Inferior parietal cortex (tissue), 1 donor: ENCODE measurements around the gene SF3A2.

ENCODE experiments used
- DNase-seq: peaks from one replicate; pipeline ENCODE4 v3.0.0-alpha.2; 2016; ENCODE audit errors: extremely low spot score

SF3A2 gene

DNA sequence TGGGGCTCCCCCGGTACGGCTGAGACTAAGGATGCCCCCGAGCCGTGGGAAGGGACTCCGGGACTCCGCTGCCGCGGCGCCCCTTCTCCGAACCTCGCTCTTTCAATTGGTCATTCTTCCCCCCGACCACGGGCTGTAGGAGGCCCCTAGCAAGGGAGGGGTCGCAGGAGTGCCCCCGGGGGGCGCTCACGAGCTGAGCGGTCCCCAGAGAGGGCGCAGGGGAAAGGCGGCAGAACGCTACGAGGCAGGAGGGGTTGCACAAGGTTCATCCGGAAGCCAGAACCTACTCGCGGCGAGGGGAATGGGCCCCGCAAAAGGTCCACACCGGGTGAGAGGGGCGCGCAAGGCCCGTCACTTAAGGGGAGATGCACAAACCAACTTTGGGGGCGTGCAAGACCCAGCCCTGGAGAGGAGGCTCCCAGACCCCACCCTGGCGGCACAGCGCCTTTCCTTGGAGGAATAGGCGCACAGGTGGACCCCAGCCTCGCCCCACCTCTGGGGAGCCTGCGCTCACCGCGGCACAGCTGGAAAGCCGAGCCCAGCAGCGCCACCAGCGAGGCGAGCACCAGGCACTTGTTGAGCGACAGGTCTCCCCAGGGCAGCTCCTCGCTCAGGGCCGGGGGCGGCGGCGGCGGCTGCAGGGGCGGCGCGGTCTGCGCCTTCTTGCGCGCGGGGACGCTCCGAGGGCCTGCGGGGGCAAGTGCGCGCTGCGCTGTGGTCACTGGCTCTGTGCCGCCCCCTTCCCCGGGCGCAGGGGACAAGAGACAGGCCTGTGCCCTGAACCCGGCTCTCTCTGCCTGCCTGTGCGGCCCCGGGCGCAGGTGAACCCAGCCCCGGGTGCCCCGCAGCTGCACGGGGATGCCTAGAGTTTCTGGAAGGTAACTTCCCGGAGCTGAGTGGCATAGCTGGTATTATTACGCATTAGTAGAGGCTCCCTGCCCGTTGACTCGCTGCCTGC lies 16.8 kb downstream of the SF3A2 start:
- no peak for DNase-seq

DNA sequence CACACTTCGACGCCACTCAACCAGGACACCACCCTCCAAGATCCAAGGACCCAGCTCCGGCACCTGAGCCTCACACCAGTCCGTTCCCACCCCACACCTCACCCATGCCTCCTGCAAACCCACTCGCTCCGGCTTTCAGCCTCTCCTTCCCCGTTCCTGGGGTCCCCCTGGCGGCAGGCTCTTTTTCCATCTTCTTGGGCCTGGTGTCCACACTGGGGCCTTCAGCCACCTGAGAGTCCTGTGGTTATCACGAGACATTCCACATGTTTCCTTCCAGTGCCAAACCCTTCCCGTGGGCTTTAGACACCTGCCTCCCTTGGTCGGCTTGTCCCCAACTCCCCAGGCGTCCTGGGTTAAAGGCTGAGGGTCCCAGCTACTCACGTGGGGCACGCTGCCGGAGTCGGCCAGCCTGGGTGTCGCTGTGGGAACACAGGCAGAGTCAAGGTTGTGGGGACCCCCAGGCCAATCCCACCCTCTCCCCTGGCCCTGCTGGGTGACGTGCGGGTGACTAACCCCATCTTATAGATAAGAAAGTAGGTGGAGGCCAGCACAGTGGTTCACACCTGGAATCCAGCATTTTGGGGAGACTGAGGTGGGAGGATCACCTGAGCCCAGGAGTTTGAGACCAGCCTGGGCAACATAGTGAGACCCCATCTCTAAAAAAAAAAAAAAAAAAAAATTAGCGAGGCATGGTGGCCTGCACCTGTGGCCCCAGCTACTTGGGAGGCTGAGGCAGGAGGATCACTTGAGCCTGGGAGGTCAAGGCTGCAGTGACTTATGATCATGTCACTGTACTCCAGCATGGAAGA lies 17.6 kb downstream of the SF3A2 start:
- DNase-seq: no peak

GRCh38 chr19:2255112-2255845 lies 18.7 kb downstream of the SF3A2 start:
- no peak for DNase-seq

DNA sequence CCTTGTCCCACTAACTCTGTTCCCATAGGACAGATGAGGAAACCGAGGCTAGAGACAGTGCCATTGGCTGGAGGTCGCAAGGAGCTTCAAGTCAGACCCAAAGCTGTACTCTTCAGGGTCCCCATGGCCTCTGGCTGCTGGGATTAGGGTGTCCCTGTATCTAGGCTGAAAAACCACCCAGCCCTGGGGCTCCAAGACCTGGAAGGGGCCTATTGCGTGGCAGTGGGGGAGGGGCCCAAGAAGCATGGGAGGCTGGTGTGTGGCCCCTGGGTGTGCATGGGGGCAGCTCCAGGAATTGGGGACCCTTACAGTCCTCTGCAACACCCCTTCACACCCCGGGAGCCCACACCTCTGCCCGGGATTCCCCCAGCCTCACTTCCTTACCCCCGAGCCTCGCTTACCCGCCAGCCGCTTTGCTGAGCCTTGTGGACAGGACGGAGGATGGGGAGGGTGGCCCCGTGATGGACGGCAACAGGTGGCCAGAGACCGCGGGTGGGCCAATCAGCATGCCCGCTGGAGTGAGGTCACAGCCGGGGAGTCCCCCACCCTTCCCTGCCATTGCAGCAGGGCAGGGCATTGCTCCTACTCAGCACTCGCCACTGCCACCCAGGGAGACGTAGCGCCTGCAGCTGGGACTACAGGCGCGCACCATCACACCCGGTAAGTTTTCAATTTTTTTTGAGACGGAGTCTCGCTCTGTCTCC lies 19.5 kb downstream of the SF3A2 start, which contains the start of gene JSRP1:
Gene JSRP1 (minus strand): TSS at position 436 of the 704 bp plus-strand sequence. CDS start 1,103 bp downstream, outside the sequence.
- no peak for DNase-seq

GRCh38 chr19:2259336-2259735 lies 22.7 kb downstream of the SF3A2 start:
- DNase-seq: no peak

- no peak for DNase-seq
Measured at GRCh38 chr19:2260341-2260805, 23.7 kb downstream of the SF3A2 start.

GRCh38 chr19:2261438-2262172 lies 25.0 kb downstream of the SF3A2 start:
- no peak for DNase-seq

DNA sequence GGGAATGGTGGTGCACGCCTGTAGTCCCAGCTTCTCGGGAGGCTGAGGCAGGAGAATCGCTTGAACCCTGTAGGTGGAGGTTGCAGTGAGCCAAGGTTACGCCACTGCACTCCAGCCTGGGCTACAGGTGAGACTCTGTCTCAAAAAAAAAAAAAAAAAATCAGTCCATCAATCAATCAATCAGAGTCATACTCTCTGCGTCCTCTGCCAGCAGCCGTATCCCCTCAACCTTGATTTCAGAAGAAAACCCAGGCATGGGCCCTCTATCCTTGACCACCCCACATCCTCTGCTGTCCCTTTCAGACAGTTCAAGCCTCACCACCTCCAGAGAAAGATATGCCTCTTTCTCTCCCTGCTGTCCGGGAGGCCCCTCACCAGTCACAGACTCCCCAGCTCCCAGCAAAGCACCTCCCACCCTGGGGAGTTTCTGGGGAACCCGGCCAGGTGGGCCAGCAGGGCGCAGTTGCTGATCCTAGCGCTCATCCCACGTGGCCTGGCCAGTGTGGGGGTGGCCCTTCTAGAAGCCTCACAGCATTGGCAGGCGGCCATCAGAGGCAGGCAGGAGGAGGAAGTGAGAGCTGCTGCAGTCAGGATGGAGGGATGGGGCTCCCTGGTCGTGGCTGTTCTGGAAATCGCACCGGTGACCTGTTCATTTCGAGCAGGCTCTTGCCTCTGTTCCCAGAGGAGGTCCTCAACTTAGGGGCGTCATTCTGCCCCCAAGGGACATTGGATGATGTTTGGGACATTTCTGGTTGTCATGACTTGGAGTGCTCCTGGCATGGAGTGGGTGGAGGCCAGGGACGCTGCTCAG lies 29.8 kb downstream of the SF3A2 start:
- DNase-seq: peak; percentile 69

DNA sequence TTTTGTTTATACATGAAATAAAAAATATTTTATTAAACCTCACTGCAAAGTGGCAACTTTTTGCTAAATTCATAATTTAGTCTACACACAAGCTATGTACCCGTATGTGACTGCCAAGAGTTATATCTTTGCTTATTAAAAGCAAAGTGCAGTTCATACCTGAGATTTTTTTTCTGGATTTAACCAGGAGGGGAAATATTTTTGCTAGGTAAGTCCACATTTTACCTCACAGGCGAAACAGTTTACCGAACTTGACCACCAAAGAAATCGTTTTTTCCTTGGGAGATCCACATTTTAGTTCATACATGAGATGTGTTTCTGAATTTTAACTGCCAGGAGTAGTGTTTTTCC lies 31.8 kb downstream of the SF3A2 start:
- DNase-seq: no peak

- DNase-seq: no peak
Measured at GRCh38 chr19:2268861-2269243, 32.2 kb downstream of the SF3A2 start.

DNA sequence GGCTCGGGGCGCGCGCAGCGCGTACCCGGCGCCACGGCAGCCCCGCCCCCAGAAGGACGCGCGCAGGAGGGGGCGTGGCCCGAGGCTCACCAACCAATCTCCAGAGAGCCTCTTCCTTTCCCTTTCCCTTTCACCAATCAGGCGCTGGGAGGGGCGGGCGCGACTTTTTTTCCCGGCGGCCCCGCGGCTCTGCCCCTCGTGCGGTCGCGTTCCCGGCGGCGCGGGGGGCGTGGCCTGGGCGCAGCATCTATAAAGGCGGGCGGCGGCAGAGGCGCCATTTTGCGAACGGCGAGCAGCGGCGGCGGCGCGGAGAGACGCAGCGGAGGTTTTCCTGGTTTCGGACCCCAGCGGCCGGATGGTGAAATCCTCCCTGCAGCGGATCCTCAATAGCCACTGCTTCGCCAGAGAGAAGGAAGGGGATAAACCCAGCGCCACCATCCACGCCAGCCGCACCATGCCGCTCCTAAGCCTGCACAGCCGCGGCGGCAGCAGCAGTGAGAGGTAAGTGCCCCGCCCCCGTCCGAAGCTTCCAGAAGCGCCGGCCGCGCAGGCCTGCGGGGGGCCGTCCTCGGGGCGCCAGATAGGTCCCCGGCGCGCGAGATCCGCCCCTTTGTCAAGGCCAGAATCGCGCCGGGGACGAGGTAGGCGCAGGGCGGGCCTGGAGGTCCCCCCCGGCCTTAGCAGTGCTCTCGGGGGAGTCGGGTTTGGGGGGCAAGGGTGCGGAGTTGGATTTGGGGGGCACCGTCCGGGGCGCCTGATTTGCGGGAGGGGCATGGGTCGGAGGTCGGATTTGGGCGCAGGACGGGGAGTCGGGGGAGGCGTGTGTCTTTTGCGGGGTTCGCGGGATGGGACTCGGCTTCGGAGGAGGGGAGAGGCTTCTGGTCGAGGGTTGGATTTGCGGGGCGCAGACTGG lies 32.9 kb downstream of the SF3A2 start:
- peak; percentile 96 for DNase-seq

DNA sequence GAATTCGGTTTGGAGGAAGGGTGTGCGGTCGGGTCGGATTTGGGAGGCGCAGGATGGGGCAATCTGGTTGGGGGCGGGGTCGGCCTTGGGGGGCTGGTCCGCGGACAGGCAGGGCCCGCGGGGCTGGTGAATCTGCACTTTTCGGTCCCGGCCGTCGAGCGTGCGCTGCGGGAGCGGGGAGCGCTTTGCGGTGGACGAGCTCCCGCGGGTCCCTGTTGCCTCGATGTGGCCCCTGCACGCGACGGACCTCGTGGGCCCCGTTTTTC lies 33.5 kb downstream of the SF3A2 start:
- DNase-seq: no peak

DNA sequence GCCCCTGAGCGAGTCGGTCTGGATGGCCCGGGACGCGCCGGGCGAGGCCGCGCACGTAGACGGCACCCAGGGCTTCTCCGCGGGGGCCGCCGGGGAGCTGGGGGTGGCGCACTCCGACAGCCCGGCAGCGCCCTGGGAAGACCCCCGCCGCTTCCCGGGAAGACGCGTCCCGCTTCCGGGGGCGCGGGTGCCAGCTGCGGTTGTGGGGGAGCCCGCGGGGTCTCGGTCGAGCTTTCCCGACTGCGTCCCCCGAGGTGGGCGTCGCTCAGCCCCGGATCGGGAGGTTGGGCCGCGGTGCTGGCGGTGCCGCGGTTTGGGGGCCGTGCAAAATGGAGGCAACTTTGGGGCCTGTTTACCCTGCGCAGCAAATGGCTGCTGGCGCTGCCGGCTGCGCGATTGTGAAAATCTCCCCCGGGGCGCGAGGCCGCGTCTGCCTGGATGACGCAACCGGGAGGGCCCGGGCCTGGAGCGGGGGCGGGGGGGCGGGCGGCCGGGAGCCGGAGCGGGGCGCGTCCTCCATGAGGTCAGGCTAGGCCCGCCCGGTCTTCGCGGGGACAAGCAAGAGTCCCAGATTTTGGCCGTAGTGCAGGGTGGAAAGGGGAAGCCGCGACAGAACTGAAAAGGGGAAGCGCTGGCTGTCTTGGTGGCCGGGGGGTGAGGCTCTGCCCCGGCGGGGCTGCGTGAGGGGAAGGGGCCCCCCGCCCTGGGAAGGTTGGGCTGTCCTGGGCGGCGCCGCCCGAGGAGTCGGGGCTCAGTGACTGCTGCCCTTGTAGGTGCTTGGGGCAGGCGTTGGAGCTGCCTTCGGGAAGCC lies 34.0 kb downstream of the SF3A2 start:
- DNase-seq: peak; percentile 39

DNA sequence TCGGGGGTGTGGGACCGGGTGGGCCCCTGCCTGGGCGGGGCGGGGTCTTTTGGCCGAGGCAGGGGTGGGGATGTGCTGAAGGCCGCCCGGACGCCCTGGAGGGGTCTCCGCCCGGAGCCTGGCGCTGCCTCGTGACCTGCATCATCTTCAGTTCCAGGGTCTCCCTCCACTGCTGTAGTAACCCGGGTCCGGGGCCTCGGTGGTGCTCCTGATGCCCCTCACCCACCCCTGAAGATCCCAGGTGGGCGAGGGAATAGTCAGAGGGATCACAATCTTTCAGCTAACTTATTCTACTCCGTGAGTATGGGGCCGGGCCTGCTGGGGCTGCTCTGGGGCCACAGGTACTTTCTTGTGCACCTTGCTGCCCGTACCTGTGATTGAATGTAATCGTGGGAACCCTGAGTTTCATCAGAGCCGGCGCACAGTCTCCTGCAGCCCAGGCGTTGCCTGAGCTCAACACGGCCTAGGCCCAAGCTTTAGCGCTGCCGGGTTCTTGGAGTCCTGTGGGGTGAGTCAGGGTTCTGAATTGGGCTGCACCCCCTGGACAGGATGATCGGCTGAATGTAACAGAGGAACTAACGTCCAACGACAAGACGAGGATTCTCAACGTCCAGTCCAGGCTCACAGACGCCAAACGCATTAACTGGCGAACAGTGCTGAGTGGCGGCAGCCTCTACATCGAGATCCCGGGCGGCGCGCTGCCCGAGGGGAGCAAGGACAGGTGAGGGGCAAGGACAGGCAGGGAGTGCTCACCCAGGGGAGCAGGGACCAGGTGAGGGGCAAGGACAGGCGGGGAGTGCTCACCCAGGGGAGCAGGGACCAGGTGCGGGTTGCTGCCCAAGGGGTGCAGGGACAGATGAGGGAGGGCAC lies 34.8 kb downstream of the SF3A2 start:
- DNase-seq: no peak

DNA sequence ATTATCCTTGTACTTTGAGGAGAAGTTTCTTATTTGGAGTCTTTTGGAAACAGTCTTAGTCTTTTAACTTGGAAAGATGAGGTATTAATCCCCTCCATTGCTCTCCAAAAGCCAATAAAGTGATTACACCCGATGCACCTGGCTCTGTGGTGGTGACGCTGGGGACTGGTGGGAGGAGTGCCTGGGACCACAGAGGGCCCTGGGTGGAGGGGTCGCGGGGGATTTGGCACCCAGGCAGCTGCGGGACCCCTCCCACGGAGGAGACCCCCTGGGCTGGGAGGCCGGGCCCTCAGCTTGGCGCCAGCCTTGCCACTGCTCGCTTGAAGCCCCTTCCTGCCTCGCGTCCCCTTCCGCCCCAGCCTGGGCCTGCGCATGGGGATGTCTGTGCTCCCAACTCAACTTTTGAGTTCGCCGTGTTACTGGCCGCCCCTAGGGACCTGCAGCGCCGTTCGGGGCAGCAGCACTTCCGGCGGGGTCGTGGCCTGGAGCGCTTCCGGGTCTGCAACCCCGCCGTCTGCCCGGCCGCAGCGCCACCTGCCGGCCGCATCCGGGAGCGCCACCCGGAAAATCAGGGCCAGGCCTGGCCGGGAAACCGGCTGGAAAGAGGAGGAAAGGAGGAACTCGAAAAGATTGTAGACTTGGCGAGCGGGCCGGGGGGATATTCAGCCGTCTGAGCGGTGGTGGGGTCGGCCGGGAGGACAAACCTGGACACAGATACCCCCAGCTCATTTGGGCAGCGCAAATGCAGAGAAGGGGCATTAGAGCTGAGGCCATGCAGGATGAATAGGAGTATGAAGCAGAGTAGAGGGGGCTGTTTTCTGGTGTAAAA lies 36.9 kb downstream of the SF3A2 start:
- peak; percentile 63 for DNase-seq

DNA sequence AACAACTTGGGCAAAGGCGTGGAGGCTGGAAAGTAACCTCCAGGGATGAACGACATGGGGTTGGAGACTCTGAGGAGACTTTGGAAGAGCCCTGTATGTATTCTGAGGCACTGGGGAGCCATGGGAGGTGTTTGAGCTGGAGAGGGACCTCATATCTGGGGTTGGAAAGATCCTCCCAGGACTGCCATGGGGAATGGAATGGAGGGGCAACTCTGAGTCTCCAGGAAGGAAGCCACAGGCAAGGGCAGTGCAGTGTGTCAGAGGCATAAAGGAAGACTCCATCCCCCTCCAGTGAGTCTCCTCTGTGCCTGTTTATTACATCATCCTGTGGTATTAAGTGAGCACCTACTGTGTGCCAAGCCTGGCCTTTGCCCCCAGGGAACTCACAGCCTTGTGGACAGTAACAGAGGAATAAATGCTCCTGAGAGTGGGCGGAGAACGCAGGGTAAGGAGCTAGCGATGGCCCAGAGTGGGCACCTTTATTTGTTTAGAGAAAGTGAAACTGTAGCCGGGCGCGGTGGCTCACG lies 37.6 kb downstream of the SF3A2 start:
- DNase-seq: no peak
